Erythroblast (primary cell): Measurements from ENCODE around the gene STK24.

Experiments
- DNase-seq, 2 experiments: peaks; one replicate each; lab custom pipeline; 2025; lab: John Stamatoyannopoulos, UW
- GATA1 ChIP-seq: IDR thresholded peaks from 2 replicates; pipeline ENCODE4 v1.6.1; 2011; ENCODE audit warnings: low read depth, mild to moderate bottlenecking, control low read depth, low read length, moderate library complexity
- POLR2A ChIP-seq: IDR thresholded peaks from 2 replicates; pipeline ENCODE4 v1.6.1; 2011; ENCODE audit warnings: mild to moderate bottlenecking, low read length

Gene STK24

GRCh38 chr13:98524391-98524790 lies 52.5 kb downstream of the STK24 start:
- peak in 1 of 2 experiments; percentile 16 for DNase-seq
- TF ChIP-seq POLR2A (no peak), GATA1 (no peak)

- no peak for DNase-seq
- no peak for TF ChIP-seq POLR2A
- TF ChIP-seq GATA1, result no peak
These were observed 53.3 kb downstream of the STK24 start for GRCh38 chr13:98523455-98524102.

GRCh38 chr13:98522371-98522770 lies 54.5 kb downstream of the STK24 start:
- no peak for DNase-seq
- no peak for TF ChIP-seq POLR2A
- TF ChIP-seq GATA1, result no peak

- DNase-seq, result no peak
These were observed 55.3 kb downstream of the STK24 start for GRCh38 chr13:98521461-98522247.

GRCh38 chr13:98520674-98521449 lies 56.0 kb downstream of the STK24 start:
- no peak for TF ChIP-seq POLR2A

More at GRCh38 chr13:98521461-98522247, 55.3 kb downstream of the STK24 start:
- no peak for TF ChIP-seq GATA1
- TF ChIP-seq POLR2A, result no peak

GRCh38 chr13:98519976-98520375 lies 56.9 kb downstream of the STK24 start:
- DNase-seq, result no peak
- TF ChIP-seq GATA1 (no peak), POLR2A (no peak)

More at GRCh38 chr13:98520674-98521449, 56.0 kb downstream of the STK24 start:
- no peak for DNase-seq

- DNase-seq, result peak in 1 of 2 experiments; percentile 25
- no peak for TF ChIP-seq POLR2A
- no peak for TF ChIP-seq GATA1
These were observed 59.2 kb downstream of the STK24 start for GRCh38 chr13:98517576-98518310.

- TF ChIP-seq POLR2A (no peak), GATA1 (no peak)
- DNase-seq, result no peak
These were observed 61.0 kb downstream of the STK24 start for GRCh38 chr13:98515818-98516465.

GRCh38 chr13:98514288-98514687 lies 62.6 kb downstream of the STK24 start:
- DNase-seq, result no peak
- TF ChIP-seq GATA1, result no peak

- peak; percentile 44 to 50 for DNase-seq
- TF ChIP-seq GATA1 (no peak), POLR2A (no peak)
These were observed 63.1 kb downstream of the STK24 start for GRCh38 chr13:98513837-98514236.

GRCh38 chr13:98512774-98513665 lies 63.9 kb downstream of the STK24 start:
- DNase-seq, result peak; percentile 57 to 58
- TF ChIP-seq POLR2A (no peak), GATA1 (no peak)

GRCh38 chr13:98511435-98511834 lies 65.5 kb downstream of the STK24 start:
- DNase-seq, result no peak
- no peak for TF ChIP-seq POLR2A
- TF ChIP-seq GATA1, result no peak
